ENCODE data around the gene FOXP1. TPM values are rescaled to one million over a fixed set of nuclear protein-coding genes. Genes with fewer than 3 reads are reported as not detected.

Gene FOXP1
- polyA plus RNA-seq, 6 donors from 2014 or later: 441 to 620 (median 523) TPM

- Mint-ChIP-seq H3K9me3 (no peaks in the 10 kb centered on the region), H3K36me3 (peaks cover 44 to 49% of the 10 kb centered on the region in 2 donors), H3K27ac (peak overlapping the region in 3 of 6 donors; percentile 7 to 87 (median 73)), H3K27me3 (no peaks in the 10 kb centered on the region), H3K4me3 (no peak overlapping the region), H3K4me1 (no peaks in the 10 kb centered on the region)
- DNase-seq (no peak), ATAC-seq (ENCODE audit: low read depth in 2 of 2) (no peak)
Observed at GRCh38 chr3:70963431-70964275, 619.9 kb downstream of the FOXP1 start.

GRCh38 chr3:70959506-70960291, 623.8 kb downstream of the FOXP1 start:
- no peak for ATAC-seq (ENCODE audit: low read depth in 2 of 2)
- Mint-ChIP-seq H3K9me3 (no peaks in the 10 kb centered on the region), H3K4me3 (no peak overlapping the region), H3K4me1 (no peaks in the 10 kb centered on the region), H3K27ac (peak overlapping the region in 4 of 6 donors; percentile 41 to 78 (median 54)), H3K27me3 (no peaks in the 10 kb centered on the region), H3K36me3 (peaks cover 40 to 52% of the 10 kb centered on the region in 2 donors)
- no peak for DNase-seq

GRCh38 chr3:70952033-70952747, 631.3 kb downstream of the FOXP1 start:
- H3K4me3 Mint-ChIP-seq: no peak overlapping the region
- peaks cover 0 to 12% (median 0%) of the 10 kb centered on the region in 3 donors for H3K4me1 Mint-ChIP-seq
- H3K27ac Mint-ChIP-seq: peak overlapping the region in 1 of 6 donors; percentile 47
- H3K27me3 Mint-ChIP-seq: no peaks in the 10 kb centered on the region
- H3K9me3 Mint-ChIP-seq: no peaks in the 10 kb centered on the region
- DNase-seq (no peak), ATAC-seq (ENCODE audit: low read depth in 2 of 2) (no peak)
- H3K36me3 Mint-ChIP-seq: peaks cover 0 to 5% of the 10 kb centered on the region in 2 donors

GRCh38 chr3:70951316-70951715, 632.2 kb downstream of the FOXP1 start:
- Mint-ChIP-seq H3K27ac (no peak overlapping the region), H3K36me3 (peaks cover 0 to 1% of the 10 kb centered on the region in 2 donors), H3K9me3 (no peaks in the 10 kb centered on the region), H3K4me1 (peaks cover 0 to 12% (median 0%) of the 10 kb centered on the region in 3 donors), H3K27me3 (no peaks in the 10 kb centered on the region), H3K4me3 (no peak overlapping the region)
- DNase-seq (no peak), ATAC-seq (ENCODE audit: low read depth in 2 of 2) (no peak)

- Mint-ChIP-seq H3K9me3 (peaks cover 0 to 5% (median 0%) of the 10 kb centered on the region in 7 donors), H3K27ac (no peak overlapping the region), H3K36me3 (peaks cover 0 to 3% of the 10 kb centered on the region in 2 donors), H3K4me1 (peaks cover 0 to 12% (median 0%) of the 10 kb centered on the region in 3 donors), H3K27me3 (peaks cover 10 to 23% (median 19%) of the 10 kb centered on the region in 3 donors), H3K4me3 (no peak overlapping the region)
- ATAC-seq (ENCODE audit: low read depth in 2 of 2) (no peak), DNase-seq (no peak)
Observed at GRCh38 chr3:70947579-70947978, 635.9 kb downstream of the FOXP1 start.

GRCh38 chr3:70943886-70944285, 639.6 kb downstream of the FOXP1 start:
- ATAC-seq (ENCODE audit: low read depth in 2 of 2) (no peak), DNase-seq (no peak)
- Mint-ChIP-seq H3K27me3 (peaks cover 22 to 51% (median 35%) of the 10 kb centered on the region in 3 donors), H3K4me3 (no peak overlapping the region), H3K36me3 (peaks cover 3 to 8% of the 10 kb centered on the region in 2 donors), H3K9me3 (peaks cover 0 to 5% (median 2%) of the 10 kb centered on the region in 7 donors), H3K4me1 (no peaks in the 10 kb centered on the region), H3K27ac (no peak overlapping the region)

GRCh38 chr3:70933105-70933810, 650.3 kb downstream of the FOXP1 start:
- no peak overlapping the region for H3K4me3 Mint-ChIP-seq
- no peaks in the 10 kb centered on the region for H3K27me3 Mint-ChIP-seq
- H3K36me3 Mint-ChIP-seq: no peaks in the 10 kb centered on the region
- ATAC-seq (ENCODE audit: low read depth in 2 of 2): no peak
- no peaks in the 10 kb centered on the region for H3K4me1 Mint-ChIP-seq
- H3K27ac Mint-ChIP-seq: no peak overlapping the region
- no peaks in the 10 kb centered on the region for H3K9me3 Mint-ChIP-seq
- DNase-seq: no peak

GRCh38 chr3:70930066-70930465, 653.5 kb downstream of the FOXP1 start:
- Mint-ChIP-seq H3K27me3 (peaks cover 0 to 10% (median 0%) of the 10 kb centered on the region in 3 donors), H3K27ac (no peak overlapping the region), H3K36me3 (no peaks in the 10 kb centered on the region), H3K4me1 (no peaks in the 10 kb centered on the region), H3K4me3 (no peak overlapping the region), H3K9me3 (peaks cover 0 to under 1% (median 0%) of the 10 kb centered on the region in 7 donors)
- DNase-seq (no peak), ATAC-seq (ENCODE audit: low read depth in 2 of 2) (no peak)

- peaks cover 3 to 12% (median 7%) of the 10 kb centered on the region in 7 donors for H3K9me3 Mint-ChIP-seq
- H3K27me3 Mint-ChIP-seq: peaks cover 0 to 10% (median 0%) of the 10 kb centered on the region in 3 donors
- no peaks in the 10 kb centered on the region for H3K4me1 Mint-ChIP-seq
- H3K4me3 Mint-ChIP-seq: no peak overlapping the region
- H3K27ac Mint-ChIP-seq: no peak overlapping the region
- no peak for DNase-seq
- peaks cover 0 to 8% of the 10 kb centered on the region in 2 donors for H3K36me3 Mint-ChIP-seq
- ATAC-seq (ENCODE audit: low read depth in 2 of 2): no peak
Observed at GRCh38 chr3:70927239-70927638, 656.3 kb downstream of the FOXP1 start.

GRCh38 chr3:70926835-70927234, 656.7 kb downstream of the FOXP1 start:
- Mint-ChIP-seq H3K27ac (no peak overlapping the region), H3K9me3 (peaks cover 3 to 12% (median 7%) of the 10 kb centered on the region in 7 donors), H3K36me3 (peaks cover 0 to 8% of the 10 kb centered on the region in 2 donors), H3K4me3 (no peak overlapping the region), H3K4me1 (no peaks in the 10 kb centered on the region), H3K27me3 (peaks cover 0 to 10% (median 0%) of the 10 kb centered on the region in 3 donors)
- DNase-seq: no peak
- ATAC-seq (ENCODE audit: low read depth in 2 of 2): no peak

GRCh38 chr3:70919661-70920060, 663.9 kb downstream of the FOXP1 start:
- Mint-ChIP-seq H3K36me3 (peaks cover 0 to 8% of the 10 kb centered on the region in 2 donors), H3K27ac (no peak overlapping the region), H3K27me3 (peaks cover 9 to 20% (median 18%) of the 10 kb centered on the region in 3 donors), H3K4me3 (no peak overlapping the region), H3K9me3 (peaks cover 3 to 12% (median 5%) of the 10 kb centered on the region in 7 donors), H3K4me1 (no peaks in the 10 kb centered on the region)
- DNase-seq (no peak), ATAC-seq (ENCODE audit: low read depth in 2 of 2) (no peak)

- Mint-ChIP-seq H3K9me3 (peaks cover 2 to 12% (median 5%) of the 10 kb centered on the region in 7 donors), H3K27ac (no peak overlapping the region), H3K4me3 (no peak overlapping the region), H3K27me3 (peaks cover 9 to 20% (median 18%) of the 10 kb centered on the region in 3 donors), H3K36me3 (peaks cover 0 to 8% of the 10 kb centered on the region in 2 donors), H3K4me1 (no peaks in the 10 kb centered on the region)
- DNase-seq (no peak), ATAC-seq (ENCODE audit: low read depth in 2 of 2) (no peak)
Observed at GRCh38 chr3:70919091-70919490, 664.4 kb downstream of the FOXP1 start.

Measured in naive B cell (primary cell).